ENCODE data around the gene FASTK. TPM values are rescaled to one million over a fixed set of nuclear protein-coding genes. Genes with fewer than 3 reads are reported as not detected.

The FASTK gene
- total RNA-seq, 1 donor from 2014 or later: 75.7 TPM

GRCh38 chr7:151035026-151035717 lies 45.4 kb downstream of the FASTK start:
- Histone ChIP-seq H3K4me1 (peaks cover 40% of the 10 kb centered on the region), H3K4me3 (no peak overlapping the region), H3K27ac (replicated peaks) (peak overlapping the region; percentile 71), H3K9me3 (replicated peaks) (no peaks in the 10 kb centered on the region), H3K36me3 (peaks cover 39% of the 10 kb centered on the region), H3K27me3 (ENCODE audit: low read depth) (no peaks in the 10 kb centered on the region)
- intact Hi-C loops (cut with micrococcal nuclease): loop anchor here (10.0 kb wide), 1 partner anchor 70 kb away; no protein-coding TSS in a partner anchor
- DNase-seq: peak; percentile 43
- no peak for TF ChIP-seq CTCF (IDR thresholded peaks at IDR 0.05; ENCODE audit: borderline replicate concordance)

DNA sequence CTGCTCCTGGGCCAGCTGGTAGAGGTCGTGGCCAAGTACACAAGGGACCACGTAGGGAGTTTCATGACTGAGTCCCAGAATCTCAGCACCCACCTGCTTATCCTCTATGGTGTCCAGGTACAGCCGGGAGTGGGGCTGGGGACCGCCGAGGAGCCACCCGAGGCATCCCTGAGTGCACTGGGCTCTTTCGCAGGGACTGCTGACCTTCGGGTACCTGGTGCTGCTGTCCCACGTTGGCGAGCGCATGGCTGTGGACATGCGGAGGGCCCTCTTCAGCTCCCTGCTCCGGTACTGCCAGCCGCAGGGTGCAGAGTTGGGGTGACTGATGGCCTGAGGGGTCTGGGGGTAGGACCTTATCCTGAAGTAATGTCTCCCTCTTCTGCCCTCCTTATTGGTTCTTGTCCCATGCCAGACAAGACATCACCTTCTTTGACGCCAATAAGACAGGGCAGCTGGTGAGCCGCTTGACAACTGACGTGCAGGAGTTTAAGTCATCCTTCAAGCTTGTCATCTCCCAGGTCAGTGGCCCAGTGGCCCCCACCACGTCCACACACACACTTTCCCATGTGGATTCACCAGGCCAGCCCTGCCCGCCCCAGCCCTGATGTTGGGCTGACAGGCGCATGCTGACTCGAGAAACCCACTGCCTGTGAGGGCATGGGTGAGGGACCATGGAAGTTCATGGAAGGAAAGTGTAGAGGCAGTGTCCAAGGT lies 46.1 kb downstream of the FASTK start:
- intact Hi-C loops (cut with micrococcal nuclease): loop anchor here (10.0 kb wide), 1 partner anchor 70 kb away; no protein-coding TSS in a partner anchor
- Histone ChIP-seq H3K36me3 (peaks cover 39% of the 10 kb centered on the region), H3K27ac (replicated peaks) (peak overlapping the region; percentile 71)

DNA sequence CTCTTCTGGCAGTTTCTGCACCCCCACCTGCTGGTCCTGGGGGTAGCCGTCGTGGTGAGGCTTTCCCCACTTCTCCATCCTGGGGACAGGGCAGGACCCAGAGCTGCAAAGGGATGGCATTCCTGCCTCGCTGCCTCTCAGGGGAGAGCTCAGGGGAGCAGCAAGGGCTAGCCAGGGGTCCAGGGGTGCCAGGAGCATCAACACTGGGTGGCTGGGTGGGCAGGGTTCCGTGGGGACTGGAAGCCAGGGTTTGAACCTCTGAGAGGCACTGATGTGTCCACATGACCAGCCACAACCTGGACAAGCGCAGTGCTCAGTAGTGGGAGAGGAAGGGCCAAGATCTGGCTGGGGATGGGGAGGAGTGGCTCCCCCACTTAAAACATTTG lies 46.8 kb downstream of the FASTK start:
- H3K9me3 ChIP-seq (replicated peaks): no peaks in the 10 kb centered on the region
- H3K36me3 ChIP-seq: peaks cover 39% of the 10 kb centered on the region
- H3K4me1 ChIP-seq: peaks cover 40% of the 10 kb centered on the region
- intact Hi-C loops (cut with micrococcal nuclease): loop anchor here (10.0 kb wide), 1 partner anchor 71 kb away; no protein-coding TSS in a partner anchor
- TF ChIP-seq CTCF (IDR thresholded peaks at IDR 0.05; ENCODE audit: borderline replicate concordance): no peak
- no peak overlapping the region for H3K4me3 ChIP-seq
- H3K27me3 ChIP-seq (ENCODE audit: low read depth): no peaks in the 10 kb centered on the region
- DNase-seq: no peak
- no peak overlapping the region for H3K27ac ChIP-seq (replicated peaks)

More for the DNA sequence above, 46.1 kb downstream of the FASTK start:
- H3K27me3 ChIP-seq (ENCODE audit: low read depth): no peaks in the 10 kb centered on the region
- no peaks in the 10 kb centered on the region for H3K9me3 ChIP-seq (replicated peaks)
- TF ChIP-seq CTCF (IDR thresholded peaks at IDR 0.05; ENCODE audit: borderline replicate concordance): no peak
- DNase-seq: no peak
- H3K4me3 ChIP-seq: no peak overlapping the region
- H3K4me1 ChIP-seq: peaks cover 40% of the 10 kb centered on the region

DNA sequence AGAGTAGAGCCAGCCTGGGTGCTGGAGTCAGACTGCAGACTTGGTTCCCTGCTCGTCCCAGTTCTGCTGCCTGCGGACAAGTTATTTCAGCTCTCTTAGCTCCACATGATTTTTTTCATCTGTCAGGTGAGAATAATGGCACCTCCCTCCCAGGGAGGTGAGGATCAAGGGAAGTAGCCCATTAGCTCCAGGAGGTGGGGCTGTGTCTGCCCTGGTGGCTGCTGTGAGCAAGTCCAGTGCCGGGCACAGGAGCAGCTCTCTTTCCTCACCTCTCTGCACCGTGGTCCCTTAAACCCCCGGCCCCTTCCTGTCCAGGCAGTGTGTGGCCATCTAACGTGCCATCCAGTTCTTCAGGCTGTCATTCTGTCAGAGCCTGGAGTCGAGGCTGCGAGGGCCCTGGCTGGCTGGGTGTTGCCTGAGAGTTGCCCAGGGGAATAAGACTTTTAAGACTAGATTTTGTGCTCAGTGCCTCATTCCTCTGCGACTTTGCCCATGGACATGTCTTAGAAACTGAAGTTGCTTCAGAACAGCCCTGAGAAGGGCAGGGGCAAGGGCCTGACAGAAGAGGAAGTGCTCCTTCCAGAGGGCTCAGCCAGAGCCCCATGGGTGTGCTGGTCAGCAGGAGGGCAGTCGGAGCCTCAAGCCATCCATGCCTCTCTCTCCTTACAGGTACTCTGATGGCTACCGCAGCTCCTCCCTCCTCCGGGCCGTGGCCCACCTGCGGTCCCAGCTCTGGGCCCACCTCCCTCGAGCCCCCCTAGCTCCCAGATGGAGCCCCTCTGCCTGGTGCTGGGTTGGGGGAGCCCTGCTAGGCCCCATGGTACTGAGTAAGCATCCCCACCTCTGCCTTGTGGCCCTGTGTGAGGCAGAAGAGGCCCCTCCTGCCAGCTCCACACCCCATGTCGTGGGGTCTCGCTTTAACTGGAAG lies 47.4 kb downstream of the FASTK start:
- no peaks in the 10 kb centered on the region for H3K9me3 ChIP-seq (replicated peaks)
- H3K36me3 ChIP-seq: peaks cover 39% of the 10 kb centered on the region
- H3K4me3 ChIP-seq: no peak overlapping the region
- peaks cover 36% of the 10 kb centered on the region for H3K4me1 ChIP-seq
- intact Hi-C loops (cut with micrococcal nuclease): loop anchor here (10.0 kb wide), 1 partner anchor 72 kb away; no protein-coding TSS in a partner anchor
- no peaks in the 10 kb centered on the region for H3K27me3 ChIP-seq (ENCODE audit: low read depth)
- TF ChIP-seq CTCF (IDR thresholded peaks at IDR 0.05; ENCODE audit: borderline replicate concordance): no peak
- no peak overlapping the region for H3K27ac ChIP-seq (replicated peaks)
- no peak for DNase-seq

GRCh38 chr7:151031011-151031410 lies 49.6 kb downstream of the FASTK start:
- intact Hi-C loops (cut with micrococcal nuclease): loop anchor here (10.0 kb wide), 1 partner anchor 74 kb away; no protein-coding TSS in a partner anchor
- H3K36me3 ChIP-seq: peaks cover 24% of the 10 kb centered on the region
- DNase-seq: no peak
- H3K27me3 ChIP-seq (ENCODE audit: low read depth): no peaks in the 10 kb centered on the region
- H3K9me3 ChIP-seq (replicated peaks): no peaks in the 10 kb centered on the region
- H3K4me3 ChIP-seq: no peak overlapping the region
- H3K27ac ChIP-seq (replicated peaks): no peak overlapping the region
- H3K4me1 ChIP-seq: peaks cover 41% of the 10 kb centered on the region
- no peak for TF ChIP-seq CTCF (IDR thresholded peaks at IDR 0.05; ENCODE audit: borderline replicate concordance)

All from left ventricle myocardium inferior (tissue), 1 donor.